HCT116 (cell line): ENCODE measurements around the gene ZNF385A. TPM values are rescaled to one million over a fixed set of nuclear protein-coding genes. Genes with fewer than 3 reads are reported as not detected.

Experiments used
- ATAC-seq: fragments of 200-7000 bp; cut with Tn5 transposase; 2 replicates; pipeline ENCODE4 v1.9.1; 2020; ENCODE audit warnings: mild to moderate bottlenecking, moderate library complexity
- BruUV-seq: library from RNA; stranded (reverse); fragments of 400-500 nt; replicated peaks from 2 replicates; lab custom pipeline; 2021; lab: Mats Ljungman, UMichigan
- CTCF ChIA-PET: fragments of 300-600 bp; sonication (Branson Sonifier 250); formaldehyde crosslinking; loops from one replicate; lab custom pipeline; 2021; ENCODE audit warnings: antibody characterized with exemption; lab: Charles Lee
- POLR2A ChIA-PET: fragments of 300-600, 350-600 bp; sonication (Branson Sonifier 250); formaldehyde crosslinking; loops from one replicate; lab custom pipeline; 2021; ENCODE audit warnings: antibody characterized with exemption; lab: Charles Lee
- RAD21 ChIA-PET, 2 experiments: fragments of 300-600 bp; sonication (Branson Sonifier 250); formaldehyde crosslinking; loops; one replicate each; lab custom pipeline; 2023; ENCODE audit warnings: low total read pairs in 2 of 2; ENCODE audit not compliant: uncharacterized antibody in 2 of 2, unreplicated experiment in 2 of 2, low non-redundant PET in 1 of 2; lab: Charles Lee
- DNase-seq: peaks from one replicate; pipeline ENCODE4 v3.0.0-alpha.2; 2010; ENCODE audit warnings: low read depth, low spot score
- H2AFZ ChIP-seq: fragments of 200-600 bp; shearing (Covaris generic), sonication (generic); 2 replicates; pipeline ENCODE4 v1.6.1; 2017; ENCODE audit warnings: low read depth, mixed run types, mixed read lengths, antibody characterized with exemption, low read length; ENCODE audit not compliant: poor library complexity, severe bottlenecking
- H3K27ac ChIP-seq: 2 replicates; pipeline ENCODE4 v1.5.1; 2012; ENCODE audit warnings: low read depth, low read length
- H3K27me3 ChIP-seq: fragments of 200-600 bp; sonication (generic); 2 replicates; pipeline ENCODE4 v1.6.1; 2016; ENCODE audit warnings: mixed run types, low read length, mixed read lengths; ENCODE audit not compliant: insufficient read depth
- H3K36me3 ChIP-seq, 2 experiments: fragments of 200-500 bp in 1 of 2; fragments of 200-600 bp in 1 of 2; sonication (Bioruptor generic) in 1 of 2; sonication (generic) in 1 of 2; 2 replicates each; pipeline versions ENCODE4 v1.5.1 to v1.6.1; 2014 to 2016; ENCODE audit warnings: low read length in 2 of 2, inconsistent platforms in 1 of 2, mixed read lengths in 1 of 2, mixed run types in 1 of 2; ENCODE audit not compliant: insufficient read depth in 2 of 2, control insufficient read depth in 1 of 2
- H3K4me1 ChIP-seq, 2 experiments: fragments of 200-600 bp in 1 of 2; sonication (generic) in 1 of 2; 2 replicates each; pipeline versions ENCODE4 v1.5.1 to v1.6.1; 2012 to 2017; ENCODE audit warnings: low read length in 2 of 2, inconsistent platforms in 1 of 2, mild to moderate bottlenecking in 1 of 2, mixed read lengths in 1 of 2, mixed run types in 1 of 2, moderate library complexity in 1 of 2; ENCODE audit not compliant: insufficient read depth in 2 of 2, control insufficient read depth in 1 of 2
- H3K4me2 ChIP-seq: fragments of 200-600 bp; sonication (generic); 2 replicates; pipeline ENCODE4 v1.6.1; 2017; ENCODE audit warnings: mixed run types, low read length, mixed read lengths
- H3K4me3 ChIP-seq, 2 experiments: fragments of 200-600 bp in 1 of 2; sonication (generic) in 1 of 2; replicated peaks in 1 of 2; 2 replicates each; pipeline ENCODE4 v1.5.1; 2011 to 2016; ENCODE audit warnings: low read length in 2 of 2, control low read depth in 1 of 2, low read depth in 1 of 2, mild to moderate bottlenecking in 1 of 2, mixed read lengths in 1 of 2, mixed run types in 1 of 2
- H3K79me2 ChIP-seq: fragments of 200-600 bp; sonication (generic); 2 replicates; pipeline ENCODE4 v1.6.1; 2017; ENCODE audit warnings: mild to moderate bottlenecking, mixed run types, low read length, moderate library complexity, mixed read lengths; ENCODE audit not compliant: insufficient read depth
- H3K9ac ChIP-seq: fragments of 200-600 bp; sonication (generic); 2 replicates; pipeline ENCODE4 v1.6.1; 2016; ENCODE audit warnings: low read length, mixed read lengths
- H3K9me2 ChIP-seq: fragments of 200-600 bp; sonication (generic), shearing (Covaris generic); 2 replicates; pipeline ENCODE4 v1.6.1; 2017; ENCODE audit warnings: mixed run types, mild to moderate bottlenecking, moderate library complexity; ENCODE audit not compliant: insufficient read depth
- H3K9me3 ChIP-seq, 2 experiments: fragments of 200-500 bp in 1 of 2; fragments of 200-600 bp in 1 of 2; sonication (Bioruptor generic) in 1 of 2; sonication (generic) in 1 of 2; 2 replicates each; pipeline ENCODE4 v1.6.1; 2014 to 2017; ENCODE audit warnings: low read length in 2 of 2, mixed read lengths in 2 of 2, inconsistent platforms in 1 of 2, low read depth in 1 of 2, mild to moderate bottlenecking in 1 of 2, mixed run types in 1 of 2, moderate library complexity in 1 of 2; ENCODE audit not compliant: control insufficient read depth in 1 of 2, insufficient read depth in 1 of 2
- H4K20me1 ChIP-seq: fragments of 200-600 bp; sonication (generic), shearing (Covaris generic); 2 replicates; pipeline ENCODE4 v1.6.1; 2017; ENCODE audit warnings: mixed run types, mild to moderate bottlenecking, moderate library complexity; ENCODE audit not compliant: insufficient read depth
- ATF3 ChIP-seq: IDR thresholded peaks from 2 replicates; pipeline ENCODE4 v1.6.1; 2012
- CBX3 ChIP-seq: IDR thresholded peaks from 2 replicates; pipeline ENCODE4 v1.6.1; 2012; ENCODE audit warnings: low read depth
- CEBPB ChIP-seq: IDR thresholded peaks from 2 replicates; pipeline ENCODE4 v1.6.1; 2012; ENCODE audit warnings: low read depth
- ELF1 ChIP-seq: IDR thresholded peaks from 2 replicates; pipeline ENCODE4 v1.6.1; 2012; ENCODE audit warnings: low read depth, borderline replicate concordance
- EZH2 ChIP-seq: fragments of 200-600 bp; sonication (generic); IDR thresholded peaks from 2 replicates; pipeline ENCODE4 v1.6.1; 2017; ENCODE audit warnings: antibody characterized with exemption, mixed run types
- EZH2phosphoT487 ChIP-seq: fragments of 200-600 bp; IDR thresholded peaks from 2 replicates; pipeline ENCODE4 v1.6.1; 2018; ENCODE audit warnings: antibody characterized with exemption, borderline replicate concordance
- FOSL1 ChIP-seq: IDR thresholded peaks from 2 replicates; pipeline ENCODE4 v1.6.1; 2012; ENCODE audit warnings: low read depth
- POLR2A ChIP-seq: IDR thresholded peaks from 2 replicates; pipeline ENCODE4 v1.7.0; 2011; ENCODE audit warnings: borderline replicate concordance; ENCODE audit not compliant: insufficient read depth, insufficient read length; ENCODE audit errors: extremely low read depth
- RAD21 ChIP-seq: IDR thresholded peaks from 2 replicates; pipeline ENCODE4 v1.6.1; 2012; ENCODE audit warnings: low read depth, mild to moderate bottlenecking
- REST ChIP-seq: IDR thresholded peaks from 2 replicates; pipeline ENCODE4 v1.6.1; 2012; ENCODE audit warnings: low read depth
- SIN3A ChIP-seq: IDR thresholded peaks from 2 replicates; pipeline ENCODE4 v1.6.1; 2012; ENCODE audit warnings: low read depth
- SP1 ChIP-seq: IDR thresholded peaks from 2 replicates; pipeline ENCODE4 v1.6.1; 2012; ENCODE audit warnings: low read depth
- SRF ChIP-seq: IDR thresholded peaks from 2 replicates; pipeline ENCODE4 v1.6.1; 2012; ENCODE audit warnings: low read depth
- YY1 ChIP-seq: IDR thresholded peaks from 2 replicates; pipeline ENCODE4 v1.6.1; 2011; ENCODE audit warnings: low read length, low read depth, moderate library complexity, mild to moderate bottlenecking; ENCODE audit not compliant: insufficient replicate concordance; ENCODE audit errors: extremely low read depth
- ZBTB33 ChIP-seq: IDR thresholded peaks from 2 replicates; pipeline ENCODE4 v1.6.1; 2011; ENCODE audit warnings: mild to moderate bottlenecking, low read length, moderate library complexity; ENCODE audit not compliant: insufficient replicate concordance; ENCODE audit errors: extremely low read depth
- ZFX ChIP-seq: fragments of 450-650 bp; IDR thresholded peaks from 2 replicates; pipeline ENCODE4 v1.6.1; 2017
- ZNF274 ChIP-seq: fragments of 200-500 bp; sonication (Bioruptor generic); IDR thresholded peaks from 2 replicates; pipeline ENCODE4 v1.6.1; 2014; ENCODE audit warnings: mild to moderate bottlenecking, low read depth, low read length, inconsistent platforms
- intact Hi-C: fragments of 100-400 bp; cut with micrococcal nuclease; formaldehyde crosslinking; loops from 2 replicates; pipeline ENCODE4 v1.10.0; 2022
- total RNA-seq: library from RNA; stranded (reverse); gene quantifications from one replicate; pipeline ENCODE4 v1.2.1, GENCODE V29; 2021; ENCODE audit not compliant: unreplicated experiment

The ZNF385A gene
- total RNA-seq, 1 experiment from 2014 or later: 34.7 TPM

DNA sequence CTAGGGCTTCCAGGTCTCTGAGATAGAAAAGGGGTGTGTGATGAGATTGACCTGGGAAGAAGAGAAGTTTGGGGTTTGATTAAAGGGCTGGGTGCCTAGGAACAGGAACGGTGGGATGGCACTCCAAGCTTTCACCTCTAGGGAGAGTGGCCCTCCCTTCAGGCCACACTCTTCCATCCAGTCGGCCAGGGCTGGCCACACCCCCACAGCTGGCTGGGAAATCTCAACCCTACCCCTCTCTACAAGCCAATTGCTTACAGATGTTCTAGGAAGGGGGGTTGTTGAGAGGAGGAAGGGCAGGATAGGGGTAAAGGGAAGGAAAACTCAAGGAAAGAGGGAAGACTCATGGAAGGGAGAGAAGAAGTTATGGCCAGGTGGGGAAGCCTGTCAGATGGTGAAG is 41.2 kb upstream of the ZNF385A start:
- POLR2A ChIA-PET: no interaction called here
- H3K4me3 ChIP-seq: no peak overlapping the region
- H3K4me1 ChIP-seq: peaks cover 3 to 35% of the 10 kb centered on the region in 2 experiments
- no peaks in the 10 kb centered on the region for H3K36me3 ChIP-seq
- no peak overlapping the region for H3K9ac ChIP-seq
- H3K9me2 ChIP-seq: no peaks in the 10 kb centered on the region
- no TSS peak for BruUV-seq
- no peak overlapping the region for H3K27ac ChIP-seq
- no peaks in the 10 kb centered on the region for H3K27me3 ChIP-seq
- TF ChIP-seq POLR2A: no peak
- no peak for TF ChIP-seq RAD21
- TF ChIP-seq YY1: no peak
- no peak for TF ChIP-seq EZH2phosphoT487
- no peak for TF ChIP-seq REST
- TF ChIP-seq CEBPB: no peak
- no peak for TF ChIP-seq ZNF274
- no peak for TF ChIP-seq FOSL1
- TF ChIP-seq ATF3: no peak
- TF ChIP-seq SRF: no peak
- TF ChIP-seq CBX3: no peak
- TF ChIP-seq ZFX: no peak
- TF ChIP-seq SP1: no peak
- TF ChIP-seq EZH2: no peak
- no peak for TF ChIP-seq ZBTB33
- no peak for TF ChIP-seq ELF1
- TF ChIP-seq SIN3A: no peak
- no peaks in the 10 kb centered on the region for H4K20me1 ChIP-seq
- ATAC-seq (peak; percentile 59), DNase-seq (no peak)
- RAD21 ChIA-PET: no interaction called here
- no peak overlapping the region for H3K4me2 ChIP-seq
- no peaks in the 10 kb centered on the region for H3K79me2 ChIP-seq
- CTCF ChIA-PET: no interaction called here
- H3K9me3 ChIP-seq: no peaks in the 10 kb centered on the region
- no peak overlapping the region for H2AFZ ChIP-seq
- intact Hi-C loops: no loop called here
